Large intestine (tissue), 1 donor: ENCODE measurements around the gene TSSK1B. TPM values are rescaled to one million over a fixed set of nuclear protein-coding genes. Genes with fewer than 3 reads are reported as not detected.

ENCODE experiments used
- polyA plus RNA-seq: library from polyadenylated mRNA; unstranded; fragments of 120-200 nt; gene quantifications from one replicate; pipeline ENCODE4 v1.2.1, GENCODE V29; 2013

The TSSK1B gene
- polyA plus RNA-seq, 1 donor = not detected

Other genes starting within 250 kb of the TSSK1B start
- gene MCC, start 53.5 kb upstream of the TSSK1B start, polyA plus RNA-seq = 5.2 TPM
- gene YTHDC2, start 78.7 kb upstream of the TSSK1B start, polyA plus RNA-seq = 30.9 TPM